HUES64 (cell line): ENCODE data around the gene DTNBP1.

Experiments used
- H3K27ac ChIP-seq: 2 replicates; pipeline ENCODE4 v1.7.0; 2013; ENCODE audit warnings: low read depth, low read length, inconsistent platforms
- H3K27me3 ChIP-seq: 2 replicates; pipeline ENCODE4 v1.6.1; 2013; ENCODE audit warnings: mild to moderate bottlenecking, low read length; ENCODE audit not compliant: insufficient read depth
- H3K36me3 ChIP-seq: 2 replicates; pipeline ENCODE4 v1.6.1; 2013; ENCODE audit warnings: mild to moderate bottlenecking, low read length; ENCODE audit not compliant: insufficient read depth
- H3K4me1 ChIP-seq: 2 replicates; pipeline ENCODE4 v1.6.1; 2013; ENCODE audit warnings: mild to moderate bottlenecking, low read length, moderate library complexity; ENCODE audit not compliant: insufficient read depth
- H3K4me3 ChIP-seq: 2 replicates; pipeline ENCODE4 v1.5.1; 2013; ENCODE audit warnings: mild to moderate bottlenecking, low read length, moderate library complexity
- H3K9ac ChIP-seq: 2 replicates; pipeline ENCODE4 v1.6.1; 2013; ENCODE audit warnings: mild to moderate bottlenecking, low read depth, low read length
- H3K9me3 ChIP-seq: 2 replicates; pipeline ENCODE4 v1.6.1; 2013; ENCODE audit warnings: low read depth, low read length; ENCODE audit not compliant: insufficient read depth
- WGBS: fragments of 150-250, 120-280 bp; methylation state at CpG from one replicate; pipeline ENCODE4 v1.1.7; 2013; ENCODE audit warnings: missing lambda C conversion rate; 5-methylcytosine and 5-hydroxymethylcytosine counted together

DTNBP1 gene

GRCh38 chr6:15498640-15499039 lies 164.2 kb downstream of the DTNBP1 start:
- no peak overlapping the region for H3K9ac ChIP-seq
- 96% methylated on average over 12 of the region's 12 CpGs for WGBS
- H3K36me3 ChIP-seq = peaks cover 88% of the 10 kb centered on the region
- peaks cover 6% of the 10 kb centered on the region for H3K4me1 ChIP-seq
- H3K27ac ChIP-seq = no peak overlapping the region
- no peaks in the 10 kb centered on the region for H3K27me3 ChIP-seq
- H3K4me3 ChIP-seq = no peak overlapping the region
- no peaks in the 10 kb centered on the region for H3K9me3 ChIP-seq

- Histone ChIP-seq H3K9me3 (no peaks in the 10 kb centered on the region), H3K4me1 (peaks cover 27% of the 10 kb centered on the region), H3K27me3 (no peaks in the 10 kb centered on the region), H3K9ac (no peak overlapping the region), H3K36me3 (peaks cover 80% of the 10 kb centered on the region), H3K4me3 (no peak overlapping the region), H3K27ac (no peak overlapping the region)
- 96% methylated on average over 60 of the region's 60 CpGs for WGBS
Measured at GRCh38 chr6:15496345-15497131, 166.3 kb downstream of the DTNBP1 start.

DNA sequence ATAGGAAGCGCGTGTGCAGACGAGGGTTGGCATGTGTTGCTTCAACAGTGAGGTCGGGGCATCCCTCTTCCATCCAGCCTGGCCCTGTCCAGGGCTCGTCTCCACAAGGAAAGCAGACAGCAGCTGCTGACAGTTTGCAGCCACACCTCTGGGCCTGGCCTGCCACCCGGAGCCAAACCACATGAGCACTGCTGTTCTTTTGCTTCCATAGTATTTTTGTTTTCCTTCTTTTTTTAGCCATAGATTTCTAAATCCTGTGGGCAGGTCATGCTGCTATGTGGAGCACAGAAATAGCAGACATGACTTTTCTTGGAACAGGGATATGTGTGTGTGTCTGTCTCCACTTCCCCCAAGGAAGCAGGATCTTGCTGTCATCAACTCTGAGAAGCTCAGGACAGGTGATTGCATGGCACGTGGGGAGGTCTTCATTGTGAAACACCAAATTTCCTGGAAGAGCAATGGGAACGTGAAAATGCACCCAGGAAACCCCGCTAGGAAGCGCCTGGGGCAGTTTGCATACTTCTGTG lies 167.4 kb downstream of the DTNBP1 start:
- Histone ChIP-seq H3K27me3 (no peaks in the 10 kb centered on the region), H3K4me1 (peaks cover 38% of the 10 kb centered on the region), H3K9me3 (no peaks in the 10 kb centered on the region), H3K4me3 (no peak overlapping the region), H3K36me3 (peaks cover 70% of the 10 kb centered on the region), H3K9ac (no peak overlapping the region), H3K27ac (no peak overlapping the region)
- 92% methylated on average over 10 of the region's 10 CpGs for WGBS

DNA sequence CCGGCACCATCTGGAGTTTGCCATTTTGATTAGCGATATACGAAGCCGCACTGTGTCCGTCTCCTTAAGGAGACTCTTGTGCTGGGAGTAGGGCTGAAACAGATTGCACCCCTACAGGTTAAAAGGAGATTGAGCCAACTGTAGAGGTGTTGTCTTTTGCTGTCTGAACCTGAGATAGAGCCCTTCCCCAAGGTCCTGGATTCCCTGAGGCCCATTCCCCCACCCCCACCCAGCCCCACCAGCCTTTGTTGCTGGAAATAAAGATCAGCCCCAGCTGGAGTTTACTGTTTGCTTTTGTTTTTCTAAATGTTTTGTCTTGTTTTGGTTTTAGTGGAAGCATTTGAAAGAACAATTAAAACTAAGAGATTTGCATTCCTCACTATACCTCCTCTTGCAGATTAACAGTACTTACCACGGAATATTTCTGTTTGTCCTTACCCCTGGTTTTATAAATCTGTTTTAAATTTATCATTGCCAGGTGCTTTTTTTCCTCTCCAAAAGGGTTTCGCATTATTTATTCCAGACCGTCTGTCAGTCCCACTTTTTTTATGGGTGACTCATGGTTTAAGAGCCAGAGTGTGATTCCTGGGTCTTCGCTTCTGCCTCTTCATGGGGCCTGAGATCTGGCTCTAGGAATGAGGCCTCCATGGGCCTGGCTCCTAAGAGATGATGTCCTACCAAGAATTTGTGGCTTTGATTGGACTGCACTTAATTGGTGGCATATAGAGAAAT lies 169.2 kb downstream of the DTNBP1 start:
- H3K4me1 ChIP-seq = peaks cover 48% of the 10 kb centered on the region
- no peaks in the 10 kb centered on the region for H3K27me3 ChIP-seq
- H3K27ac ChIP-seq = peak overlapping the region; percentile 71; the same call in 1 of the 2 replicates
- H3K9me3 ChIP-seq = no peaks in the 10 kb centered on the region
- no peak overlapping the region for H3K9ac ChIP-seq
- 0 out of 2 replicates have a peak overlapping the region, but pooled peaks have one; percentile 15 for H3K4me3 ChIP-seq
- peaks cover 69% of the 10 kb centered on the region for H3K36me3 ChIP-seq
- 57% methylated on average over 9 of the region's 9 CpGs for WGBS

GRCh38 chr6:15491986-15492269 lies 170.9 kb downstream of the DTNBP1 start:
- H3K4me3 ChIP-seq = no peak overlapping the region
- peaks cover 48% of the 10 kb centered on the region for H3K4me1 ChIP-seq
- 77% methylated on average over 5 of the region's 5 CpGs for WGBS
- no peaks in the 10 kb centered on the region for H3K9me3 ChIP-seq
- H3K9ac ChIP-seq = no peak overlapping the region
- peaks cover 71% of the 10 kb centered on the region for H3K36me3 ChIP-seq
- H3K27ac ChIP-seq = no peak overlapping the region
- no peaks in the 10 kb centered on the region for H3K27me3 ChIP-seq

DNA sequence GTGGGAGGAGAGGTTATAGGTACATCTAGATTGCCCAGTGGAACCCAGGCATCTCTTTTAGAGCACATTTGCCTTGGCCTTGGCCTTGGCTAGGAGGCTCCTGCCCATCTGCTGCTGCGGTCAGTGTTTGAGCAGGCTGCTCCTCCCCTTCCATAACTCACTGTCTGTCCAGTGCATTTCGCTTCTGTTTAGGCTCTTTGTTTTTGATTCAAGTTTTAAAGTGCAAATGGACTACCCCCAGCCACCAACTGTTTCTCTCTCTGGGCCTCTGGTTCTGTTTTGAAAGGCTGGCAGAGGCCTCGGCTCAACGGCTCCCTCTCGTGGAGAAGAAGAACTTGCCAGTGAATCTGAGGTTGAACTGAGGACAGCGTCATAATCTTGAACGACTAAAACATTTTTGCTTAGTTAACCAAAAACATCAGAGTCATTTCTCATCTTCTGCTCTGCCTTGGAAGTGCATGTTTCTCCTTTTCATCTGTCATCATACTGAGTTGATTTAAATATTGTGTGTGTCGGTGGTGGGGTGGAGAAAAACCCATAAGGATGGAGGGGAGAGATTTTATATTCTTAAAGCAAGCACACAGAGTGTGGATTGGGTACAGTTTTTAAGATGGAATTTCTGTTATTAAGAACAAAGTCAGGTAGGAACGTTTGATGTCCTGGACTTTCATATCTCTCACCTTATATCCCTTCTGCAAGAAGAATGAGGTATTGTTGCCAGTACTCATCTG lies 171.4 kb downstream of the DTNBP1 start:
- Histone ChIP-seq H3K27ac (no peak overlapping the region; the same call in 1 of the 2 replicates), H3K27me3 (no peaks in the 10 kb centered on the region), H3K4me3 (no peak overlapping the region), H3K9me3 (no peaks in the 10 kb centered on the region), H3K36me3 (peaks cover 71% of the 10 kb centered on the region), H3K9ac (no peak overlapping the region), H3K4me1 (peaks cover 48% of the 10 kb centered on the region)
- whole genome bisulfite sequencing = 25% methylated on average over 8 of the region's 9 CpGs

GRCh38 chr6:15490242-15491100 lies 172.4 kb downstream of the DTNBP1 start:
- Histone ChIP-seq H3K9me3 (no peaks in the 10 kb centered on the region), H3K27ac (peak overlapping the region; percentile 22; the same call in 1 of the 2 replicates), H3K9ac (no peak overlapping the region), H3K27me3 (no peaks in the 10 kb centered on the region), H3K4me1 (peaks cover 51% of the 10 kb centered on the region), H3K4me3 (no peak overlapping the region), H3K36me3 (peaks cover 63% of the 10 kb centered on the region)
- 91% methylated on average over 11 of the region's 11 CpGs for WGBS

DNA sequence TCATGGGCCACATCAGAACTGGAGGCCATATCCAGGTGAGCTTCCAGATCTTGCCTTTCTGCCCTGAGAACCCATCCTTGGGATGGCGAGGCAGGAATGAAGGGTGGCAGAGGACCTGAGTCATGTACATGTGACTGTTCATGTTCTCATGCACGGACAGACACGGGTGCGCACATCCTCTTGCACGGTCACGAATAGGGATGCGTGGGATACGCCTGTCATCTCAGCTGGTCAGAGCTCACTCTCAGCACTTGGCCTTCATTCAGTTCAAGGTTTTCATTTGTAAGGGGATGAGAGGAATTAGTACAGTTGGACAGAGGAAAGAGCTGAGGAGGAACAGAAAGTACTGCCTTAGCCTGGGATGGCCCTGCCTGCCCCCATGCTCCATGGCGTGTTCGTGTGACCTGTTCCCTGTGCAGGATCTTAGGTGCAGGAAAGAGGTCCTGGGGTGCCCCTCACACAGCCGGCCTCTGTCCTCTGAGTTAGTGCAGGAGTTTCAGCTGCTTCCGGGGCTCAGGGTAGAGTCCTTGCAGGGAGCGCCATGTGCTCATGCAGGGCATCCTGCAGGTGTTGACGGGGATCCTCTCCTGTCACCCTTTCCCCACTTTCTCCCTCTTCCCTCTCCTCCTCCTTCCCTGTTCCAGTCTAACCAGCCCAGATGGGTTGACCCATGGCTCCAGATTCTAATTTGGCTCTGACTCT lies 173.4 kb downstream of the DTNBP1 start:
- Histone ChIP-seq H3K4me1 (peaks cover 61% of the 10 kb centered on the region), H3K9me3 (no peaks in the 10 kb centered on the region), H3K27ac (no peak overlapping the region), H3K4me3 (no peak overlapping the region), H3K36me3 (peaks cover 54% of the 10 kb centered on the region), H3K27me3 (no peaks in the 10 kb centered on the region), H3K9ac (no peak overlapping the region)
- 85% methylated on average over 14 of the region's 14 CpGs for WGBS

DNA sequence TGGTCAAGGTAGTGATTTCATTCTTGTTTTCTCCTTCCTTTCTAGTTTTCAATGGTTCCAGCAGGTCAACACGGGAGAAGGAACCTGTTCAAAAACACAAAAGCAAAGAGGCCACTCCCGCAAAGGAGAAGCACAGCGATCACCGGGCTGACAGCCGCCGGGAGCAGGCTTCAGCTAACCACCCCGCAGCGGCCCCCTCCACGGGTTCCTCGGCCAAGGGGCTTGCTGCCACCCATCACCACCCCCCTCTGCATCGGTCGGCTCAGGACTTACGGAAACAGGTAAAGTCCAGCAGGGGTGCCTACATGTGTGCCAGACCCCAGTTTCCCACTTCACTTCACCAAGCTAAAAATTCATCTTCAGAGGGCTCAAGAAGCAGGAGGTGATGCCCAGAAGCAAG lies 175.6 kb downstream of the DTNBP1 start:
- Histone ChIP-seq H3K9me3 (no peaks in the 10 kb centered on the region), H3K9ac (no peak overlapping the region), H3K4me1 (peaks cover 56% of the 10 kb centered on the region), H3K36me3 (peaks cover 48% of the 10 kb centered on the region), H3K27ac (no peak overlapping the region), H3K4me3 (no peak overlapping the region), H3K27me3 (no peaks in the 10 kb centered on the region)
- 96% methylated on average over 13 of the region's 13 CpGs for WGBS

DNA sequence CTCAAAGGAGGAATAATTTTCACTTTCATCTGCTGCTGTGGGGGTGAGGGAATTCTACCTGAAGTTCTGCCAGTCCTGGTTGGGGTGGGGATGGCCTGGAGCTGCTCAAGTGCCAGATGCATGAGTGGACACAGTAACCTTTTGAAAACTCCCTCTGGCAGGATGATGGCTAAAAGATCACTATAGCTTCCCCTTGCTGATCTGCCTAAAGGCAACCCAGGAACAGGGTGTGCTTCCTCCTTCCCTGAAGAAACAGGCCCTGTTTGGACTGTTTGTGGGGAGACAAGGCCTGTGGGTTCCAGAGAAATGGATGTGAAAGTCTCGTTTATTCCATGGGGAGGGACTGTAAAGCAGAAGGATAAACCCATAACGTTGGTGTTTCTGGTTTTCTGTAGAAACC lies 176.9 kb downstream of the DTNBP1 start:
- Histone ChIP-seq H3K27me3 (no peaks in the 10 kb centered on the region), H3K4me3 (no peak overlapping the region), H3K36me3 (peaks cover 40% of the 10 kb centered on the region), H3K9ac (no peak overlapping the region), H3K4me1 (peaks cover 55% of the 10 kb centered on the region), H3K9me3 (no peaks in the 10 kb centered on the region), H3K27ac (no peak overlapping the region)
- WGBS = 82% methylated on average over 2 of the region's 2 CpGs
